H9 (cell line): ENCODE data around the gene MYBPHL. TPM values are rescaled to one million over a fixed set of nuclear protein-coding genes. Genes with fewer than 3 reads are reported as not detected.

Experiments used
- DNase-seq: peaks from one replicate; pipeline ENCODE4 v3.0.0-alpha.2; 2017
- H2AFZ ChIP-seq: one replicate; pipeline ENCODE4 v1.6.1; 2013; ENCODE audit warnings: mild to moderate bottlenecking, low read length, control low read depth, moderate library complexity
- H2AK5ac ChIP-seq: 2 replicates; pipeline ENCODE4 v1.6.1; 2013; ENCODE audit warnings: low read length, control low read depth, mixed read lengths; ENCODE audit not compliant: insufficient read length
- H2BK120ac ChIP-seq: one replicate; pipeline ENCODE4 v1.6.1; 2013; ENCODE audit warnings: low read depth, mild to moderate bottlenecking, low read length, control low read depth, inconsistent platforms; ENCODE audit not compliant: poor library complexity, severe bottlenecking
- H2BK12ac ChIP-seq: 2 replicates; pipeline ENCODE4 v1.6.1; 2013; ENCODE audit warnings: low read length, control low read depth, mixed read lengths, low read depth; ENCODE audit not compliant: insufficient read length
- H2BK15ac ChIP-seq: 2 replicates; pipeline ENCODE4 v1.6.1; 2013; ENCODE audit warnings: low read depth, low read length, control low read depth
- H2BK20ac ChIP-seq: one replicate; pipeline ENCODE4 v1.6.1; 2013; ENCODE audit warnings: low read depth, mild to moderate bottlenecking, low read length, control low read depth, inconsistent platforms; ENCODE audit not compliant: poor library complexity, severe bottlenecking
- H2BK5ac ChIP-seq: 2 replicates; pipeline ENCODE4 v1.6.1; 2013; ENCODE audit warnings: low read length, control low read depth, mixed read lengths; ENCODE audit not compliant: insufficient read length
- H3K14ac ChIP-seq: 2 replicates; pipeline ENCODE4 v1.6.1; 2013; ENCODE audit warnings: low read length, control low read depth; ENCODE audit not compliant: insufficient read depth
- H3K18ac ChIP-seq: 2 replicates; pipeline ENCODE4 v1.6.1; 2013; ENCODE audit warnings: low read depth, mild to moderate bottlenecking, mixed read lengths, low read length, control low read depth; ENCODE audit not compliant: insufficient read length
- H3K23ac ChIP-seq: 2 replicates; pipeline ENCODE4 v1.6.1; 2013; ENCODE audit warnings: low read length, control low read depth, mixed read lengths, low read depth; ENCODE audit not compliant: insufficient read length
- H3K23me2 ChIP-seq: 2 replicates; pipeline ENCODE4 v1.6.1; 2013; ENCODE audit warnings: low read depth, mild to moderate bottlenecking, mixed read lengths, low read length, control low read depth; ENCODE audit not compliant: insufficient read length, poor library complexity, severe bottlenecking
- H3K27ac ChIP-seq: 2 replicates; pipeline ENCODE4 v1.5.1; 2013; ENCODE audit warnings: low read length, control low read depth, mixed read lengths, low read depth; ENCODE audit not compliant: insufficient read length
- H3K27me3 ChIP-seq: 2 replicates; pipeline ENCODE4 v1.6.1; 2013; ENCODE audit warnings: low read length, control low read depth, inconsistent platforms; ENCODE audit not compliant: insufficient read depth
- H3K4ac ChIP-seq: 2 replicates; pipeline ENCODE4 v1.6.1; 2013; ENCODE audit warnings: low read depth, mild to moderate bottlenecking, control low read depth, inconsistent platforms, low read length, moderate library complexity
- H3K4me1 ChIP-seq: 2 replicates; pipeline ENCODE4 v1.6.1; 2013; ENCODE audit warnings: low read length, control low read depth, inconsistent platforms; ENCODE audit not compliant: insufficient read depth
- H3K4me2 ChIP-seq: 2 replicates; pipeline ENCODE4 v1.6.1; 2013; ENCODE audit warnings: low read length, control low read depth, mixed read lengths; ENCODE audit not compliant: insufficient read length, insufficient read depth
- H3K56ac ChIP-seq: 2 replicates; pipeline ENCODE4 v1.6.1; 2013; ENCODE audit warnings: low read depth, mild to moderate bottlenecking, mixed read lengths, low read length, control low read depth; ENCODE audit not compliant: insufficient read length
- H3K79me1 ChIP-seq: 2 replicates; pipeline ENCODE4 v1.6.1; 2013; ENCODE audit warnings: low read depth, mild to moderate bottlenecking, moderate library complexity, low read length, control low read depth, inconsistent platforms; ENCODE audit not compliant: insufficient read depth, poor library complexity, severe bottlenecking
- H3K79me2 ChIP-seq: 2 replicates; pipeline ENCODE4 v1.6.1; 2013; ENCODE audit warnings: low read length, control low read depth, inconsistent platforms; ENCODE audit not compliant: insufficient read depth
- H3K9ac ChIP-seq: 2 replicates; pipeline ENCODE4 v1.6.1; 2013; ENCODE audit warnings: low read length, control low read depth, mixed read lengths; ENCODE audit not compliant: insufficient read length; ENCODE audit errors: extremely low read depth
- H3K9me3 ChIP-seq: one replicate; pipeline ENCODE4 v1.6.1; 2013; ENCODE audit warnings: low read depth, low read length, inconsistent platforms; ENCODE audit not compliant: control insufficient read depth
- H3T11ph ChIP-seq: one replicate; pipeline ENCODE4 v1.6.1; 2013; ENCODE audit warnings: mild to moderate bottlenecking, low read length, control low read depth, inconsistent platforms
- H4K20me1 ChIP-seq: one replicate; pipeline ENCODE4 v1.6.1; 2013; ENCODE audit not compliant: control insufficient read depth, insufficient read length, insufficient read depth
- H4K5ac ChIP-seq: 2 replicates; pipeline ENCODE4 v1.6.1; 2013; ENCODE audit warnings: low read depth, mild to moderate bottlenecking, mixed read lengths, low read length, control low read depth; ENCODE audit not compliant: insufficient read length
- H4K8ac ChIP-seq: replicated peaks from 2 replicates; pipeline ENCODE4 v1.6.1; 2013; ENCODE audit warnings: low read length, control low read depth, mixed read lengths, low read depth; ENCODE audit not compliant: insufficient read length
- H4K91ac ChIP-seq: 2 replicates; pipeline ENCODE4 v1.6.1; 2013; ENCODE audit warnings: low read depth, mild to moderate bottlenecking, moderate library complexity, mixed read lengths, low read length, control low read depth; ENCODE audit not compliant: insufficient read length
- H3K27ac Mint-ChIP-seq, 3 experiments: 2 replicates in 2 of 3; 3 replicates in 1 of 3; pipeline ENCODE4 v1.8.0; 2020 to 2021; ENCODE audit warnings: mixed read lengths in 3 of 3, mild to moderate bottlenecking in 1 of 3, moderate library complexity in 1 of 3
- H3K27me3 Mint-ChIP-seq: 2 replicates; pipeline ENCODE4 v1.8.0; 2021; ENCODE audit warnings: low read depth, mild to moderate bottlenecking, moderate library complexity, mixed read lengths
- H3K36me3 Mint-ChIP-seq, 3 experiments: 2 replicates in 2 of 3; 3 replicates in 1 of 3; pipeline ENCODE4 v1.8.0; 2020 to 2021; ENCODE audit warnings: low read depth in 3 of 3, mixed read lengths in 3 of 3; ENCODE audit not compliant: insufficient read depth in 1 of 3
- H3K4me1 Mint-ChIP-seq, 2 experiments: 2 replicates each; pipeline ENCODE4 v1.8.0; 2020; ENCODE audit warnings: mixed read lengths in 2 of 2
- H3K4me3 Mint-ChIP-seq, 2 experiments: 2 replicates in 1 of 2; 3 replicates in 1 of 2; pipeline ENCODE4 v1.8.0; 2020 to 2021; ENCODE audit warnings: mild to moderate bottlenecking in 2 of 2, mixed read lengths in 2 of 2, moderate library complexity in 1 of 2
- H3K9me3 Mint-ChIP-seq, 2 experiments: 2 replicates in 1 of 2; 3 replicates in 1 of 2; pipeline ENCODE4 v1.8.0; 2020; ENCODE audit warnings: mild to moderate bottlenecking in 2 of 2, mixed read lengths in 2 of 2, moderate library complexity in 1 of 2
- WGBS: extraction: QIAGEN DNeasy Blood & Tissue Kit; methylation state at CpG from one replicate; pipeline ENCODE4 v1.1.7; 2013; ENCODE audit warnings: missing lambda C conversion rate, low lambda C conversion rate, mixed read lengths; ENCODE audit not compliant: insufficient read length; ENCODE audit errors: extremely low coverage; 5-methylcytosine and 5-hydroxymethylcytosine counted together
- total RNA-seq: library from RNA; stranded (reverse); gene quantifications from 2 replicates; pipeline ENCODE4 v1.2.1, GENCODE V29; 2021
- TF ChIP-seq, protein P1 (sequence below): fragments of 200-600 bp; sonication (generic); conservative IDR thresholded peaks from 3 replicates; pipeline ENCODE4 v1.8.0; 2021; ENCODE audit warnings: antibody characterized with exemption, mild to moderate bottlenecking

The MYBPHL gene
- total RNA-seq, 1 experiment from 2014 or later = 0.59 TPM

DNA sequence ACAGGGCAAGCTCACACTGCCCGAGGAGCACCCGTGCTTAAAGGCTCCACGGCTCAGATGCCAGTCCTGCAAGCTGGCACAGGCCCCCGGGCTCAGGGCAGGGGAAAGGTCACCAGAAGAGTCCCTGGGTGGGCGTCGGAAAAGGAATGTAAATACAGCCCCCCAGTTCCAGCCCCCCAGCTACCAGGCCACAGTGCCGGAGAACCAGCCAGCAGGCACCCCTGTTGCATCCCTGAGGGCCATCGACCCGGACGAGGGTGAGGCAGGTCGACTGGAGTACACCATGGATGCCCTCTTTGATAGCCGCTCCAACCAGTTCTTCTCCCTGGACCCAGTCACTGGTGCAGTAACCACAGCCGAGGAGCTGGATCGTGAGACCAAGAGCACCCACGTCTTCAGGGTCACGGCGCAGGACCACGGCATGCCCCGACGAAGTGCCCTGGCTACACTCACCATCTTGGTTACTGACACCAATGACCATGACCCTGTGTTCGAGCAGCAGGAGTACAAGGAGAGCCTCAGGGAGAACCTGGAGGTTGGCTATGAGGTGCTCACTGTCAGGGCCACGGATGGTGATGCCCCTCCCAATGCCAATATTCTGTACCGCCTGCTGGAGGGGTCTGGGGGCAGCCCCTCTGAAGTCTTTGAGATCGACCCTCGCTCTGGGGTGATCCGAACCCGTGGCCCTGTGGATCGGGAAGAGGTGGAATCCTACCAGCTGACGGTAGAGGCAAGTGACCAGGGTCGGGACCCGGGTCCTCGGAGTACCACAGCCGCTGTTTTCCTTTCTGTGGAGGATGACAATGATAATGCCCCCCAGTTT, 56.1 kb downstream of the MYBPHL start:
- H3K4ac ChIP-seq = no peak overlapping the region
- DNase-seq = no peak
- H3K9me3 ChIP-seq = no peaks in the 10 kb centered on the region
- no peaks in the 10 kb centered on the region for H4K20me1 ChIP-seq
- Mint-ChIP-seq H3K36me3 (peaks cover 22 to 30% (median 25%) of the 10 kb centered on the region in 3 experiments), H3K4me3 (peak overlapping the region; percentile 61 to 76; a peak in 4 of 5 replicates), H3K27ac (no peak overlapping the region), H3K9me3 (peaks cover 14 to 21% of the 10 kb centered on the region in 2 experiments), H3K27me3 (peaks cover 48% of the 10 kb centered on the region), H3K4me1 (peaks cover 39 to 40% of the 10 kb centered on the region in 2 experiments)
- H2AK5ac ChIP-seq = no peak overlapping the region
- no peaks in the 10 kb centered on the region for H3K4me1 ChIP-seq
- H3K27ac ChIP-seq = no peak overlapping the region
- H3K4me2 ChIP-seq = peak overlapping the region; percentile 40
- no peak overlapping the region for H3K56ac ChIP-seq
- H3K9ac ChIP-seq = no peak overlapping the region
- no peak overlapping the region for H4K91ac ChIP-seq
- whole genome bisulfite sequencing = no CpG with 5 or more reads among the region's 33 CpGs
- H2BK120ac ChIP-seq = no peak overlapping the region
- H4K8ac ChIP-seq = no peak overlapping the region
- no peak overlapping the region for H4K5ac ChIP-seq
- no peak overlapping the region for H3K18ac ChIP-seq
- H3K23ac ChIP-seq = no peak overlapping the region
- H3K79me1 ChIP-seq = no peaks in the 10 kb centered on the region
- no peak overlapping the region for H3T11ph ChIP-seq
- no peaks in the 10 kb centered on the region; the same call in 1 of the 2 replicates for H3K79me2 ChIP-seq
- TF ChIP-seq, protein P1, sequence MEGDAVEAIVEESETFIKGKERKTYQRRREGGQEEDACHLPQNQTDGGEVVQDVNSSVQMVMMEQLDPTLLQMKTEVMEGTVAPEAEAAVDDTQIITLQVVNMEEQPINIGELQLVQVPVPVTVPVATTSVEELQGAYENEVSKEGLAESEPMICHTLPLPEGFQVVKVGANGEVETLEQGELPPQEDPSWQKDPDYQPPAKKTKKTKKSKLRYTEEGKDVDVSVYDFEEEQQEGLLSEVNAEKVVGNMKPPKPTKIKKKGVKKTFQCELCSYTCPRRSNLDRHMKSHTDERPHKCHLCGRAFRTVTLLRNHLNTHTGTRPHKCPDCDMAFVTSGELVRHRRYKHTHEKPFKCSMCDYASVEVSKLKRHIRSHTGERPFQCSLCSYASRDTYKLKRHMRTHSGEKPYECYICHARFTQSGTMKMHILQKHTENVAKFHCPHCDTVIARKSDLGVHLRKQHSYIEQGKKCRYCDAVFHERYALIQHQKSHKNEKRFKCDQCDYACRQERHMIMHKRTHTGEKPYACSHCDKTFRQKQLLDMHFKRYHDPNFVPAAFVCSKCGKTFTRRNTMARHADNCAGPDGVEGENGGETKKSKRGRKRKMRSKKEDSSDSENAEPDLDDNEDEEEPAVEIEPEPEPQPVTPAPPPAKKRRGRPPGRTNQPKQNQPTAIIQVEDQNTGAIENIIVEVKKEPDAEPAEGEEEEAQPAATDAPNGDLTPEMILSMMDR = no peak
- no peak overlapping the region for H2BK5ac ChIP-seq
- no peak overlapping the region for H2BK15ac ChIP-seq
- H2AFZ ChIP-seq = no peak overlapping the region
- peaks cover 5% of the 10 kb centered on the region for H3K23me2 ChIP-seq
- peaks cover 4% of the 10 kb centered on the region; the same call in 1 of the 2 replicates for H3K27me3 ChIP-seq
- no peak overlapping the region for H2BK20ac ChIP-seq
- no peak overlapping the region; the same call in 1 of the 2 replicates for H3K14ac ChIP-seq
- no peak overlapping the region for H2BK12ac ChIP-seq
